H9 (cell line): ENCODE data around the gene HK3. TPM values are rescaled to one million over a fixed set of nuclear protein-coding genes. Genes with fewer than 3 reads are reported as not detected.

Experiments
- DNase-seq: peaks from one replicate; pipeline ENCODE4 v3.0.0-alpha.2; 2017
- H2AFZ ChIP-seq: one replicate; pipeline ENCODE4 v1.6.1; 2013; ENCODE audit warnings: mild to moderate bottlenecking, low read length, control low read depth, moderate library complexity
- H2AK5ac ChIP-seq: 2 replicates; pipeline ENCODE4 v1.6.1; 2013; ENCODE audit warnings: low read length, control low read depth, mixed read lengths; ENCODE audit not compliant: insufficient read length
- H2BK120ac ChIP-seq: one replicate; pipeline ENCODE4 v1.6.1; 2013; ENCODE audit warnings: low read depth, mild to moderate bottlenecking, low read length, control low read depth, inconsistent platforms; ENCODE audit not compliant: poor library complexity, severe bottlenecking
- H2BK12ac ChIP-seq: 2 replicates; pipeline ENCODE4 v1.6.1; 2013; ENCODE audit warnings: low read length, control low read depth, mixed read lengths, low read depth; ENCODE audit not compliant: insufficient read length
- H2BK15ac ChIP-seq: 2 replicates; pipeline ENCODE4 v1.6.1; 2013; ENCODE audit warnings: low read depth, low read length, control low read depth
- H2BK20ac ChIP-seq: one replicate; pipeline ENCODE4 v1.6.1; 2013; ENCODE audit warnings: low read depth, mild to moderate bottlenecking, low read length, control low read depth, inconsistent platforms; ENCODE audit not compliant: poor library complexity, severe bottlenecking
- H2BK5ac ChIP-seq: 2 replicates; pipeline ENCODE4 v1.6.1; 2013; ENCODE audit warnings: low read length, control low read depth, mixed read lengths; ENCODE audit not compliant: insufficient read length
- H3K14ac ChIP-seq: 2 replicates; pipeline ENCODE4 v1.6.1; 2013; ENCODE audit warnings: low read length, control low read depth; ENCODE audit not compliant: insufficient read depth
- H3K18ac ChIP-seq: 2 replicates; pipeline ENCODE4 v1.6.1; 2013; ENCODE audit warnings: low read depth, mild to moderate bottlenecking, mixed read lengths, low read length, control low read depth; ENCODE audit not compliant: insufficient read length
- H3K23ac ChIP-seq: 2 replicates; pipeline ENCODE4 v1.6.1; 2013; ENCODE audit warnings: low read length, control low read depth, mixed read lengths, low read depth; ENCODE audit not compliant: insufficient read length
- H3K23me2 ChIP-seq: 2 replicates; pipeline ENCODE4 v1.6.1; 2013; ENCODE audit warnings: low read depth, mild to moderate bottlenecking, mixed read lengths, low read length, control low read depth; ENCODE audit not compliant: insufficient read length, poor library complexity, severe bottlenecking
- H3K27ac ChIP-seq: 2 replicates; pipeline ENCODE4 v1.5.1; 2013; ENCODE audit warnings: low read length, control low read depth, mixed read lengths, low read depth; ENCODE audit not compliant: insufficient read length
- H3K27me3 ChIP-seq: 2 replicates; pipeline ENCODE4 v1.6.1; 2013; ENCODE audit warnings: low read length, control low read depth, inconsistent platforms; ENCODE audit not compliant: insufficient read depth
- H3K4ac ChIP-seq: 2 replicates; pipeline ENCODE4 v1.6.1; 2013; ENCODE audit warnings: low read depth, mild to moderate bottlenecking, control low read depth, inconsistent platforms, low read length, moderate library complexity
- H3K4me1 ChIP-seq: 2 replicates; pipeline ENCODE4 v1.6.1; 2013; ENCODE audit warnings: low read length, control low read depth, inconsistent platforms; ENCODE audit not compliant: insufficient read depth
- H3K4me2 ChIP-seq: 2 replicates; pipeline ENCODE4 v1.6.1; 2013; ENCODE audit warnings: low read length, control low read depth, mixed read lengths; ENCODE audit not compliant: insufficient read length, insufficient read depth
- H3K56ac ChIP-seq: 2 replicates; pipeline ENCODE4 v1.6.1; 2013; ENCODE audit warnings: low read depth, mild to moderate bottlenecking, mixed read lengths, low read length, control low read depth; ENCODE audit not compliant: insufficient read length
- H3K79me1 ChIP-seq: 2 replicates; pipeline ENCODE4 v1.6.1; 2013; ENCODE audit warnings: low read depth, mild to moderate bottlenecking, moderate library complexity, low read length, control low read depth, inconsistent platforms; ENCODE audit not compliant: insufficient read depth, poor library complexity, severe bottlenecking
- H3K79me2 ChIP-seq: 2 replicates; pipeline ENCODE4 v1.6.1; 2013; ENCODE audit warnings: low read length, control low read depth, inconsistent platforms; ENCODE audit not compliant: insufficient read depth
- H3K9ac ChIP-seq: 2 replicates; pipeline ENCODE4 v1.6.1; 2013; ENCODE audit warnings: low read length, control low read depth, mixed read lengths; ENCODE audit not compliant: insufficient read length; ENCODE audit errors: extremely low read depth
- H3K9me3 ChIP-seq: one replicate; pipeline ENCODE4 v1.6.1; 2013; ENCODE audit warnings: low read depth, low read length, inconsistent platforms; ENCODE audit not compliant: control insufficient read depth
- H3T11ph ChIP-seq: one replicate; pipeline ENCODE4 v1.6.1; 2013; ENCODE audit warnings: mild to moderate bottlenecking, low read length, control low read depth, inconsistent platforms
- H4K20me1 ChIP-seq: one replicate; pipeline ENCODE4 v1.6.1; 2013; ENCODE audit not compliant: control insufficient read depth, insufficient read length, insufficient read depth
- H4K5ac ChIP-seq: 2 replicates; pipeline ENCODE4 v1.6.1; 2013; ENCODE audit warnings: low read depth, mild to moderate bottlenecking, mixed read lengths, low read length, control low read depth; ENCODE audit not compliant: insufficient read length
- H4K8ac ChIP-seq: replicated peaks from 2 replicates; pipeline ENCODE4 v1.6.1; 2013; ENCODE audit warnings: low read length, control low read depth, mixed read lengths, low read depth; ENCODE audit not compliant: insufficient read length
- H4K91ac ChIP-seq: 2 replicates; pipeline ENCODE4 v1.6.1; 2013; ENCODE audit warnings: low read depth, mild to moderate bottlenecking, moderate library complexity, mixed read lengths, low read length, control low read depth; ENCODE audit not compliant: insufficient read length
- H3K27ac Mint-ChIP-seq, 3 experiments: 2 replicates in 2 of 3; 3 replicates in 1 of 3; pipeline ENCODE4 v1.8.0; 2020 to 2021; ENCODE audit warnings: mixed read lengths in 3 of 3, mild to moderate bottlenecking in 1 of 3, moderate library complexity in 1 of 3
- H3K27me3 Mint-ChIP-seq: 2 replicates; pipeline ENCODE4 v1.8.0; 2021; ENCODE audit warnings: low read depth, mild to moderate bottlenecking, moderate library complexity, mixed read lengths
- H3K36me3 Mint-ChIP-seq, 3 experiments: 2 replicates in 2 of 3; 3 replicates in 1 of 3; pipeline ENCODE4 v1.8.0; 2020 to 2021; ENCODE audit warnings: low read depth in 3 of 3, mixed read lengths in 3 of 3; ENCODE audit not compliant: insufficient read depth in 1 of 3
- H3K4me1 Mint-ChIP-seq, 2 experiments: 2 replicates each; pipeline ENCODE4 v1.8.0; 2020; ENCODE audit warnings: mixed read lengths in 2 of 2
- H3K4me3 Mint-ChIP-seq, 2 experiments: 2 replicates in 1 of 2; 3 replicates in 1 of 2; pipeline ENCODE4 v1.8.0; 2020 to 2021; ENCODE audit warnings: mild to moderate bottlenecking in 2 of 2, mixed read lengths in 2 of 2, moderate library complexity in 1 of 2
- H3K9me3 Mint-ChIP-seq, 2 experiments: 2 replicates in 1 of 2; 3 replicates in 1 of 2; pipeline ENCODE4 v1.8.0; 2020; ENCODE audit warnings: mild to moderate bottlenecking in 2 of 2, mixed read lengths in 2 of 2, moderate library complexity in 1 of 2
- WGBS: extraction: QIAGEN DNeasy Blood & Tissue Kit; methylation state at CpG from one replicate; pipeline ENCODE4 v1.1.7; 2013; ENCODE audit warnings: missing lambda C conversion rate, low lambda C conversion rate, mixed read lengths; ENCODE audit not compliant: insufficient read length; ENCODE audit errors: extremely low coverage; 5-methylcytosine and 5-hydroxymethylcytosine counted together
- total RNA-seq: library from RNA; stranded (reverse); gene quantifications from 2 replicates; pipeline ENCODE4 v1.2.1, GENCODE V29; 2021
- TF ChIP-seq, protein P1 (sequence below): fragments of 200-600 bp; sonication (generic); conservative IDR thresholded peaks from 3 replicates; pipeline ENCODE4 v1.8.0; 2021; ENCODE audit warnings: antibody characterized with exemption, mild to moderate bottlenecking

The HK3 gene
- total RNA-seq, 1 experiment from 2014 or later, result not detected

DNA sequence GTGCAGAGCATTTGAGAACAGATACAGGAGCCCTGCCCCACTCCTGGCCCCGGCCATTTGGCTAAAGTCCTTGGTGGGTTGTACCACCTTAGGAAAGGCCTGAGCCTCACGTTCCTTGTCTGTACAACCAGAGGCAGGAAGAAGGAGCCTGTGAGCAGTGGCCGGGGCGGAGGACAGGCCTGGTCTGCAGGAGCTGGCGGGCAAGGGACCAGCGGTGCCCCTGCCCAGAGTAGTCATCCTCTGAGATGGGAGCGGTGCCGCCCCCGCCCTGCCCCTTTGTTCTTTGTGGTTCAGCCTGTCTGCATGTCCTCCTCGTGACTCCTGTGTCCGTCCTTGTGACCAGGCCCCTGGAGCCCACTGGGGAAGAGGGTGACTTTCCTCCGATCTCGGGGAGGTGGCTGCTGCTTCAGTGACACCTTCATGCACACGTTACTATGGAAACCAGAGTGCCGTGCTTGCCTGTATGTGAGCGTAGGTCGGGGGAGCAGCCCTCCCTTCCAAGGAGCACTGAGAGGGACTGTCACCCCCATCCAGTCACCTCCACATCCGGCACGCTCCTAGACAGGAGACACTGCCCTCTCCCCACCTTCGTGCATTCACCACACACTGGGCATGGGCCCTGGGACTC is 45.9 kb downstream of the HK3 start:
- no peak overlapping the region for H2BK15ac ChIP-seq
- no peak overlapping the region for H3K4ac ChIP-seq
- peaks cover under 1% of the 10 kb centered on the region for H3K27me3 Mint-ChIP-seq
- H3K18ac ChIP-seq, result no peak overlapping the region
- no peak overlapping the region for H3K27ac ChIP-seq
- no CpG with 5 or more reads among the region's 20 CpGs for WGBS
- TF ChIP-seq, protein P1, sequence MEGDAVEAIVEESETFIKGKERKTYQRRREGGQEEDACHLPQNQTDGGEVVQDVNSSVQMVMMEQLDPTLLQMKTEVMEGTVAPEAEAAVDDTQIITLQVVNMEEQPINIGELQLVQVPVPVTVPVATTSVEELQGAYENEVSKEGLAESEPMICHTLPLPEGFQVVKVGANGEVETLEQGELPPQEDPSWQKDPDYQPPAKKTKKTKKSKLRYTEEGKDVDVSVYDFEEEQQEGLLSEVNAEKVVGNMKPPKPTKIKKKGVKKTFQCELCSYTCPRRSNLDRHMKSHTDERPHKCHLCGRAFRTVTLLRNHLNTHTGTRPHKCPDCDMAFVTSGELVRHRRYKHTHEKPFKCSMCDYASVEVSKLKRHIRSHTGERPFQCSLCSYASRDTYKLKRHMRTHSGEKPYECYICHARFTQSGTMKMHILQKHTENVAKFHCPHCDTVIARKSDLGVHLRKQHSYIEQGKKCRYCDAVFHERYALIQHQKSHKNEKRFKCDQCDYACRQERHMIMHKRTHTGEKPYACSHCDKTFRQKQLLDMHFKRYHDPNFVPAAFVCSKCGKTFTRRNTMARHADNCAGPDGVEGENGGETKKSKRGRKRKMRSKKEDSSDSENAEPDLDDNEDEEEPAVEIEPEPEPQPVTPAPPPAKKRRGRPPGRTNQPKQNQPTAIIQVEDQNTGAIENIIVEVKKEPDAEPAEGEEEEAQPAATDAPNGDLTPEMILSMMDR, result no peak
- H3K27me3 ChIP-seq, result no peaks in the 10 kb centered on the region
- no peaks in the 10 kb centered on the region for H3K9me3 Mint-ChIP-seq
- H3K79me2 ChIP-seq, result no peaks in the 10 kb centered on the region
- no peak overlapping the region for H2BK12ac ChIP-seq
- no peak overlapping the region for H2BK20ac ChIP-seq
- no peak overlapping the region for H4K91ac ChIP-seq
- no peak overlapping the region for H2AFZ ChIP-seq
- H3K27ac Mint-ChIP-seq, result no peak overlapping the region
- no peak overlapping the region for H3K4me2 ChIP-seq
- H3K23me2 ChIP-seq, result no peaks in the 10 kb centered on the region
- no peaks in the 10 kb centered on the region for H3K79me1 ChIP-seq
- H3K36me3 Mint-ChIP-seq, result no peaks in the 10 kb centered on the region
- no peak overlapping the region for H3T11ph ChIP-seq
- no peak for DNase-seq
- no peaks in the 10 kb centered on the region for H4K20me1 ChIP-seq
- peaks cover 0 to 9% of the 10 kb centered on the region in 2 experiments; a peak in 2 of 4 replicates for H3K4me1 Mint-ChIP-seq
- no peak overlapping the region for H4K5ac ChIP-seq
- no peak overlapping the region for H2AK5ac ChIP-seq
- no peaks in the 10 kb centered on the region for H3K9me3 ChIP-seq
- H3K14ac ChIP-seq, result no peak overlapping the region; the same call in 1 of the 2 replicates
- no peak overlapping the region for H3K9ac ChIP-seq
- no peaks in the 10 kb centered on the region for H3K4me1 ChIP-seq
- H4K8ac ChIP-seq, result no peak overlapping the region
- no peak overlapping the region for H3K4me3 Mint-ChIP-seq
- H2BK5ac ChIP-seq, result no peak overlapping the region
- no peak overlapping the region for H2BK120ac ChIP-seq
- no peak overlapping the region for H3K23ac ChIP-seq
- H3K56ac ChIP-seq, result no peak overlapping the region
